HG03196 (cell line): ENCODE results near the gene CNTN1.

Experiments used
- ATAC-seq: cut with Tn5 transposase; IDR thresholded peaks from one replicate; pipeline ENCODE4 v1.9.1; 2021; ENCODE audit not compliant: unreplicated experiment

The CNTN1 gene

DNA sequence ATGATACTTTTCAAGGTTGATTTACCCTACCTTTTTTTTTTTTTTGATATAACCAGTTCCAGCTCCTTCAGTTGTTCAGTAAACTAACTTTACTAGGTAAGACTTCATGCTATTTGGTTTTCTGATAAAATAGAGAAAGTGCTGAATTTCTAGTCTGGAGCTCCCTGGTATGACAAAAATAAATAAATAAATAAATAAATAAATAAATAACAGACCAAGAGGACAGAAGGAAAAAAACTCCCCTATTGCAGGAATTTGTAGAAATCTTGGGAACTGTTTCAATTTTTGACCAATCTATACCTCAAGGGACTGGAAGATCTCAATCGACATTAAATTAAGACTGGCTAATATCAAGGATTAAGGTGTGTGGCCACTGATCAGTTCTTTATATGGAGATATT is 265.2 kb downstream of the CNTN1 start:
- no peak for ATAC-seq

DNA sequence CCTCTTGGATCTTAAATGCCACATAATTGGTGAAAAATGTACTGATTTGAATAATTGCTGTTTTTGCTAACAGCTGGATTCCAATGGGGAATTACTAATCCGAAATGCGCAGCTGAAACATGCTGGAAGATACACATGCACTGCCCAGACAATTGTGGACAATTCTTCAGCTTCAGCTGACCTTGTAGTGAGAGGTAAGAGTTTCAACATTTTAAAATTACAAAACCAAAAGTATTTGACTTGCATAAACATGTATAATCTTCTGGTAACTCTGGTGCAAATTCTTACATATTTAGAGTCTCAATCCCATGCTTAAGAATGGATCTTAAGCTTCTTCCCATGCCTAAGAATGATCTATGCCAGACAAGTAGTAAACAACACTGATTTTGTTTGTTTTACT is 266.8 kb downstream of the CNTN1 start:
- ATAC-seq, result no peak

GRCh38 chr12:40963751-40964150 is 271.5 kb downstream of the CNTN1 start:
- no peak for ATAC-seq

- ATAC-seq, result no peak
Measured at GRCh38 chr12:40969796-40970195, 277.6 kb downstream of the CNTN1 start.

DNA sequence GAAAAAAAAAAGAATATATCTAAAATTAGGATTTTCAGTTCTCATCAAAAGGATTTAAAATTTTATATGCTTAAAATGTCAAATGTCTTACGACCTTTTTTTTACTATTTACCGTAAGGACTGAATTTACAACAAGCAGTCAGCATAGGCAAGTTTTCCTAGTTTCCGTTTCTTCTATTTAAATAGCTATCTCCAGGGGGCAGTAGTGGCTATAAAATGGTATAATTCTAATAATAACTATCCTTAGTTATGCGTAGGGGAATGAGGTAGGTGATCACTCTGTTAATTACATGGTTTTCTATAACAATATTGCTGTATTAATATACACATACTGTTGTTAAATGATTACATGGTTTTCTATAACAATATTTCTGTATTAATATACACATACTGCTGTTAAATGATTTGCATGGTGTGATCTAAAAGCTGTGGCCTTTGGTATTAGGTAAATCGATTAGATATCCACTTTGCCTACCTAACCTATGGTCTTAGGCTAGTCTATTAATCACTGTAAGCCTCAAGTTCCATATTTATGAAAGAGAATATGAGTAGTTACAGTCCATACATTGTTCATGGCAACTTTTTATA is 278.2 kb downstream of the CNTN1 start:
- ATAC-seq, result no peak

- ATAC-seq, result no peak
Measured at GRCh38 chr12:40971911-40972310, 279.7 kb downstream of the CNTN1 start.

- no peak for ATAC-seq
Measured at GRCh38 chr12:40976546-40976945, 284.3 kb downstream of the CNTN1 start.

- no peak for ATAC-seq
Measured at GRCh38 chr12:40980427-40980961, 288.3 kb downstream of the CNTN1 start.

- no peak for ATAC-seq
Measured at GRCh38 chr12:40986001-40986400, 293.8 kb downstream of the CNTN1 start.

- ATAC-seq, result no peak
Measured at GRCh38 chr12:40988355-40988754, 296.1 kb downstream of the CNTN1 start.

- ATAC-seq, result no peak
Measured at GRCh38 chr12:40988824-40989223, 296.6 kb downstream of the CNTN1 start.

GRCh38 chr12:40989785-40990184 is 297.5 kb downstream of the CNTN1 start:
- ATAC-seq, result no peak

DNA sequence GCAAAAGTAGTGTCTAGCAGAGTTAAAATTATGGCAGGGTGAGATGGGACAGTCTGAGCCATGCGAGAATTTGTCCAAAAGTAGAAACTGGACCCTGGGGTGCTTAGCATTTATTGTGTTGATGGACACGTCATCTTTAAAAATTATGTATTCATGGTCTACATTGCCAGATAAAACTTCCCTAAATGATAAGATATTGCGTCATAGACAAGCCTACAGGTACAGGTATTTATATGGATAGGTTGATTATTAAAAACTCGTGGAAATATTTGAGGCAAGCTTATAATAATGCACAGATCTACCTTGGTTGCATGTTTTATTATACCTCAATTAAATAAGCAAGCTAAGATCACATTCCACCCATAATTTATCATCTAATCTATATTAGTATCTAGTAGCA is 299.9 kb downstream of the CNTN1 start:
- no peak for ATAC-seq

- no peak for ATAC-seq
Measured at GRCh38 chr12:40992674-40993073, 300.4 kb downstream of the CNTN1 start.

DNA sequence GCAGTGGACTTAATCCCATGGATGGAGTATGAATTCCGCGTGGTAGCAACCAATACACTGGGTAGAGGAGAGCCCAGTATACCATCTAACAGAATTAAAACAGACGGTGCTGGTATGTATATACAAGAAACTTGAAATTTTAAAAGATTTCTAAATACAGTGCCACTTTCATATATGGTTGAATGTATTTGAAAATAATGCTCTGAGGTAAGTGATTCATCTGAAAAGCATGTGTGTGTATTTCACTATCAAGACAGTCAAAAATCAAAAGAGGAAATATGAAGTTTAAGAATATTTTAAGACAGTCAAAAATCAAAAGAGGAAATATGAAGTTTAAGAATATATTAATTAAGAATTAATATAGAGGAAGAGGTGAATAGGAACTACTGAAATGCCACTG is 300.9 kb downstream of the CNTN1 start:
- ATAC-seq, result no peak

DNA sequence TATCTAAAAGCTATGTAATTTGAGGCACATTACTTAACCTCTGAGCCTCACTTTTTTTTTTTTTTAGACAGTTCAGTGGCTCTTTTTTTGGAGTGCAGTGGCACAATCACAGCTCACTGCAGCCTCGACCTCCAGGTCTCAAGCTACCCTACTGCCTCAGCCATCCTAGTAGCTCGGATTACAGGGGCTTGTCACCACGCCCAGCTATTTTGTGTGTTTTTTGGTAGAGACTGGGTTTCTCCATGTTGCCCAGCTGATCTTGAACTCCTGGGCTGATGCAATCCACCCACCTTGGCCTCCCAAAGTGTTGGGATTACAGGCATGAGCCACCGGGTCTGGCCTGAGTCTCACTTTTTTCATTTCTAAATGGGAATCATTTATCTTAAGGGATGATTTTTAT is 303.9 kb downstream of the CNTN1 start:
- ATAC-seq, result no peak

- no peak for ATAC-seq
Measured at GRCh38 chr12:40999210-40999609, 307.0 kb downstream of the CNTN1 start.

DNA sequence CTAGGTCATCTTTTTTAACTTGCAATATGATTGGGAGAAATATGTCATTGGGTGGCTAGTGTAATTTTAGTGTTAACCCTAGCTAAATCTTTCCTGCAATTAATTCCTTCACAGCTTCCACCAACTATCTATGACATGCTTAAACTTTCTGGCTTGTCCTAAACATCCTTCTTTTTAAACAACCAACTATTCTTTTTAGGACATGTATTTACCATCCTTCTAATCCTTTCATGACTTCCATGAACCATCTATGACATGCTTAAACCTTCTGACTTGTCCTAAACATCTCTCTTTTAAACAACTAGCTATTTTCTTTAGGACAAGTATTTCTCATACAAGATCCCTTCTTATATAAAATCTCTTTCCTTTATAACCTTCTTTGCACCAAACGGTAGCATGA is 316.2 kb downstream of the CNTN1 start:
- ATAC-seq, result no peak

- no peak for ATAC-seq
Measured at GRCh38 chr12:41011939-41012338, 319.7 kb downstream of the CNTN1 start.

DNA sequence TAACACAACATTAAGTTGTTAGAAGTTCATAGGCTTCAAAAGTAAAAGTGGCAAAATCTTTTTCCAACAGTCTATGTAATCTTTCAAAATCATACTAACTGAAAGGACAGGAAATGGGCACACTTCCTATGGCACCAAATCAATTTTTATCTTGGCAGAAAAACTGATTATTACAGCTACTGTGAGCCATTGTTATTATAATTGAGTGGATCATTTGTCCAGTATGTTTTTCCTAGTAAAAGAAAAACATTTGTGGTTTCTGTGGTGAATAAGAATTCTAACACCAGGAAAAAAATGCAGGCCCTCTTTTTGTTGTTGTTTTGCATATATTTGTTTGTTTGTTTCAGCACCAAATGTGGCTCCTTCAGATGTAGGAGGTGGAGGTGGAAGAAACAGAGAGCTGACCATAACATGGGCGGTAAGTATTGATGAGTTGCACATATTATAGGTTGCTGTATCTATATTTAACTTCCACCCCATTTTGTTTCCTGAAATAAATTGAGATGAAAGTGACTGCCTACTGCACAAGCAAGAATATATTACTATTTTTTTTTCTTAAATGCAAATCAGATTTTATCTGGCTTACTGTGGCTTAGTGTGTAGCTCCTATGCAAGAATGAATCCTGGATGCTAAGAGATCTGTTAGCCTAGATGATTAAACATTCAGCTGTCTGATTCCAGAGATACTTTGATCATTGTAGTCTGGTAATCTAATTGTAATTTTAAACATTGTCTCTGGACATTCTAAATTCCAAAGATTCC is 321.8 kb downstream of the CNTN1 start:
- no peak for ATAC-seq

DNA sequence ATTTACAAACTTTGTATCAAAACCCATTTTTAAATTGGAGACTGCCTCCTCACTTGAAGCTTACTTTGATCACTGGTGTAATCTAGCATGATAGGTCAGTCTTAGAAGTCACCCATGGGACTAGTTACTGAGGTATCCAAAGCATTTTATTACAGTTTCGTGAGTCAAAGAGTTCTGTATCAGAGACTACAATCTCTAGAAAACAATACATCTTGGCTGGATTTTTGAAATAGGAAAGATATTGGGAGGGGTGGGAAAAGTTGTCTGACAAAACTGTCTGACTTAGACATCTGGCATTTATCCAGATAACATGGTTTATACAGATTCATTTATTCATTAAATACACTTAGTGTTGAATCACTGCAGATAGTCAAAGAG is 322.4 kb downstream of the CNTN1 start:
- ATAC-seq, result no peak

GRCh38 chr12:41018010-41018409 is 325.8 kb downstream of the CNTN1 start:
- no peak for ATAC-seq

GRCh38 chr12:41019461-41019860 is 327.2 kb downstream of the CNTN1 start:
- no peak for ATAC-seq
